Activated T-helper 9 cell treated with anti-CD3 and anti-CD28 coated beads, Interleukin-2, amount 50 U/mL, for 16 hours (primary cell): ENCODE measurements around the gene DNAAF8.
"Not testable (repeated sequence)": the region's sequence is repeated elsewhere in the genome, so short reads cannot be mapped to it uniquely, and the experiment has no call there.

Experiments used
- DNase-seq: peaks from one replicate; pipeline ENCODE4 v3.0.0-alpha.2; 2020; ENCODE audit warnings: low read depth

Gene DNAAF8

GRCh38 chr16:4784444-4784987, 50.2 kb downstream of the DNAAF8 start:
- not testable (repeated sequence) for DNase-seq

GRCh38 chr16:4785758-4786433, 51.6 kb downstream of the DNAAF8 start:
- DNase-seq: no peak

- no peak for DNase-seq
Measured at GRCh38 chr16:4787068-4787467, 52.7 kb downstream of the DNAAF8 start.

- no peak for DNase-seq
Measured at GRCh38 chr16:4787627-4788482, 53.5 kb downstream of the DNAAF8 start, which contains the start of gene SEPTIN12. TSS of gene SEPTIN12 (minus strand) at chr16:4788345. CDS start at chr16:4787645, 700 bp downstream.

- DNase-seq: no peak
Measured at GRCh38 chr16:4788489-4788889, 54.2 kb downstream of the DNAAF8 start.

GRCh38 chr16:4788910-4789309, 54.6 kb downstream of the DNAAF8 start:
- DNase-seq: no peak

GRCh38 chr16:4790261-4790660, 55.9 kb downstream of the DNAAF8 start:
- DNase-seq: no peak

GRCh38 chr16:4790871-4791270, 56.5 kb downstream of the DNAAF8 start:
- no peak for DNase-seq

GRCh38 chr16:4792951-4793513, 58.7 kb downstream of the DNAAF8 start:
- no peak for DNase-seq

- DNase-seq: no peak
Measured at GRCh38 chr16:4795181-4795827, 61.0 kb downstream of the DNAAF8 start, which contains the start of gene SMIM22. TSS of gene SMIM22 (plus strand) at chr16:4795369. CDS start at chr16:4795735, 366 bp downstream.

- DNase-seq: no peak
Measured at GRCh38 chr16:4795828-4796572, 61.7 kb downstream of the DNAAF8 start.

GRCh38 chr16:4796982-4797804, 62.9 kb downstream of the DNAAF8 start:
- no peak for DNase-seq

GRCh38 chr16:4797805-4798252, 63.5 kb downstream of the DNAAF8 start:
- DNase-seq: no peak

GRCh38 chr16:4798456-4798855, 64.1 kb downstream of the DNAAF8 start:
- no peak for DNase-seq
